Heart left ventricle (tissue), 16 donors: ENCODE measurements around the gene CARMIL3. TPM values are rescaled to one million over a fixed set of nuclear protein-coding genes. Genes with fewer than 3 reads are reported as not detected.
A peak's percentile ranks its signal among the peaks of the same experiment; 100 is the strongest.

Source experiments
- ATAC-seq, 4 donors: fragments of 200-7000 bp; cut with Tn5 transposase; one replicate each; pipeline ENCODE4 v1.9.1; 2020 to 2022; ENCODE audit warnings: moderate library complexity in 4 of 4, mild to moderate bottlenecking in 3 of 4, moderate number of reproducible peaks in 1 of 4
- DNase-seq, 5 donors: peaks; one replicate each; pipeline ENCODE4 v3.0.0-alpha.2; 2020
- H3K27ac ChIP-seq, 12 donors: fragments of 200-600 bp; sonication (generic) in 4 of 12; one replicate each; pipeline versions ENCODE4 v1.5.0 to v1.8.0; 2016 to 2022; ENCODE audit warnings: mild to moderate bottlenecking in 2 of 12
- H3K27me3 ChIP-seq, 9 donors: fragments of 200-600 bp; sonication (generic) in 2 of 9; one replicate each; pipeline versions ENCODE4 v1.5.1 to v1.8.0; 2016 to 2022; ENCODE audit warnings: mild to moderate bottlenecking in 3 of 9
- H3K36me3 ChIP-seq, 9 donors: fragments of 200-600 bp; sonication (generic) in 2 of 9; one replicate each; pipeline versions ENCODE4 v1.5.0 to v1.8.0; 2018 to 2022; ENCODE audit warnings: mild to moderate bottlenecking in 2 of 9
- H3K4me1 ChIP-seq, 12 donors: fragments of 200-600 bp; sonication (generic) in 4 of 12; one replicate each; pipeline versions ENCODE4 v1.5.0 to v1.8.0; 2016 to 2022; ENCODE audit warnings: mild to moderate bottlenecking in 3 of 12
- H3K4me3 ChIP-seq, 12 donors: fragments of 200-600 bp; sonication (generic) in 4 of 12; one replicate each; pipeline versions ENCODE4 v1.5.0 to v1.8.0; 2017 to 2022; ENCODE audit warnings: mild to moderate bottlenecking in 9 of 12, moderate library complexity in 4 of 12
- H3K9me3 ChIP-seq, 12 donors: fragments of 200-600 bp; sonication (generic) in 4 of 12; one replicate each; pipeline versions ENCODE4 v1.5.0 to v1.8.0; 2016 to 2022; ENCODE audit warnings: mild to moderate bottlenecking in 1 of 12
- POLR2A ChIP-seq, 2 donors: fragments of 450-650 bp; IDR thresholded peaks; one replicate each; pipeline ENCODE4 v1.6.1; 2017; ENCODE audit warnings: antibody characterized with exemption in 2 of 2, mild to moderate bottlenecking in 2 of 2, moderate library complexity in 2 of 2
- WGBS, 4 donors: extraction: QIAGEN DNeasy Blood & Tissue Kit in 2 of 4; methylation state at CpG; one replicate each; pipeline versions ENCODE4 v1.1.5 to v1.1.7; 2013 to 2018; 5-methylcytosine and 5-hydroxymethylcytosine counted together
- intact Hi-C, 10 donors: fragments of 100-400 bp; cut with DNase I; formaldehyde crosslinking; loops; one replicate each; pipeline versions ENCODE4 v1.11.1 to v1.14.2; 2022
- polyA plus RNA-seq, 2 donors: library from polyadenylated mRNA; stranded (reverse); fragments of 200-250 nt; gene quantifications; one replicate each; pipeline ENCODE4 v1.2.3, GENCODE V29; 2013
- total RNA-seq, 9 donors: library from RNA; depleted of rRNA in 2 of 9; stranded (reverse); fragments of >200 nt in 2 of 9; fragmentation: NEBNext Ultra II Directional in 3 of 9; extraction: Animal tissue kit (Norgen Biotek cat#: 25700) in 3 of 9; gene quantifications; one replicate each; pipeline versions ENCODE4 v1.1.0 to v1.2.4, GENCODE V29; 2016 to 2023
- TF ChIP-seq, protein P1 (sequence below), 12 donors: fragments of 200-600 bp; sonication (generic) in 4 of 12; IDR thresholded peaks; one replicate each; pipeline versions ENCODE4 v1.5.0 to v1.8.0; 2018 to 2022; ENCODE audit warnings: antibody characterized with exemption in 12 of 12, mild to moderate bottlenecking in 5 of 12
- donor health status: ischemic (EF 13 %, LVEDD 7.1; RV severe dilation, severe dysfunction).
- donor health status: healthy with polysubstance abuse.
- donor health status: DM: no; HTN: yes; CAD: no.
- donor health status: DM: no; HTN: no; CAD: no.
- donor health status: ischemic (EF 25% LVEDD 6.9; RV normal size, moderate dysfunction).
- donor health status: ischemic (EF 25% LVEDD 5.7; RV mildly dilated, moderate dysfunction).
- donor health status: healthy.
- donor health status: DM: yes; HTN: yes; CAD: no.
- donor health status: ischemic (EF 35%, LVEDD 5.7; RV mildly dilated, moderate dysfunction).
- donor health status: nonischemic (EF 11% LVEDD 7.7; RV severe dilation, severe dysfunction).
- donor health status: DM: yes; HTN: yes; CAD: no.
- donor health status: PGD.
- donor health status: ischemic (EF 29% LVEDD 5.4; RV normal size, mild dysfunction).
- donor health status: nonischemic (EF 23%, LVEDD 6.1; RV moderate dilation, normal function).

CARMIL3 gene
- total and polyA plus RNA-seq, 11 donors, result 0.05 to 0.38 (median 0.15) TPM; not detected in 3

DNA sequence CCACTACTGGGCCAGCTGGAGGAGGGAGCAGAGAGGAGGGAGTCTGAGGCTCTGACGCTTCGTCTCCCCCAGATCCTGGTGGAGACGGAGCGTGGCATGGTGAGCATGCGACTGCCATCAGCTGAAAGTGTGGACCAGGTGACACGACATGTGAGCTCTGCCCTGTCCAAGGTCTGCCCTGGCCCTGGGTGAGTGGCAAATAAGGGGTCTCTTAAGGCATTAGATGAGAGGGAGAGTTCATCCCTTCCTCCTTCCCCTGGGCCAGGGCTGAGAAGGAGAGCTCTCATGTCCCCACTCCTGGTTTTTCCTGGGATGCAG, 2.5 kb downstream of the CARMIL3 start:
- TF ChIP-seq, protein P1, sequence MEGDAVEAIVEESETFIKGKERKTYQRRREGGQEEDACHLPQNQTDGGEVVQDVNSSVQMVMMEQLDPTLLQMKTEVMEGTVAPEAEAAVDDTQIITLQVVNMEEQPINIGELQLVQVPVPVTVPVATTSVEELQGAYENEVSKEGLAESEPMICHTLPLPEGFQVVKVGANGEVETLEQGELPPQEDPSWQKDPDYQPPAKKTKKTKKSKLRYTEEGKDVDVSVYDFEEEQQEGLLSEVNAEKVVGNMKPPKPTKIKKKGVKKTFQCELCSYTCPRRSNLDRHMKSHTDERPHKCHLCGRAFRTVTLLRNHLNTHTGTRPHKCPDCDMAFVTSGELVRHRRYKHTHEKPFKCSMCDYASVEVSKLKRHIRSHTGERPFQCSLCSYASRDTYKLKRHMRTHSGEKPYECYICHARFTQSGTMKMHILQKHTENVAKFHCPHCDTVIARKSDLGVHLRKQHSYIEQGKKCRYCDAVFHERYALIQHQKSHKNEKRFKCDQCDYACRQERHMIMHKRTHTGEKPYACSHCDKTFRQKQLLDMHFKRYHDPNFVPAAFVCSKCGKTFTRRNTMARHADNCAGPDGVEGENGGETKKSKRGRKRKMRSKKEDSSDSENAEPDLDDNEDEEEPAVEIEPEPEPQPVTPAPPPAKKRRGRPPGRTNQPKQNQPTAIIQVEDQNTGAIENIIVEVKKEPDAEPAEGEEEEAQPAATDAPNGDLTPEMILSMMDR (IDR thresholded peaks at IDR 0.05), result no peak
- TF ChIP-seq POLR2A (IDR thresholded peaks at IDR 0.05), result no peak
- Histone ChIP-seq H3K27ac (no peak overlapping the region), H3K9me3 (no peaks in the 10 kb centered on the region), H3K27me3 (peaks cover 0 to 6% (median 0%) of the 10 kb centered on the region in 9 donors), H3K36me3 (no peaks in the 10 kb centered on the region), H3K4me3 (no peak overlapping the region), H3K4me1 (peaks cover 0 to 18% (median 9%) of the 10 kb centered on the region in 12 donors)
- DNase-seq, result peak in 1 of 5 donors; percentile 4
- intact Hi-C loops, result no loop called here
- whole genome bisulfite sequencing, 4 donors, result 84 to 93% (median 87%) methylated on average over 4 to 6 of the region's 6 CpGs
- no peak for ATAC-seq

DNA sequence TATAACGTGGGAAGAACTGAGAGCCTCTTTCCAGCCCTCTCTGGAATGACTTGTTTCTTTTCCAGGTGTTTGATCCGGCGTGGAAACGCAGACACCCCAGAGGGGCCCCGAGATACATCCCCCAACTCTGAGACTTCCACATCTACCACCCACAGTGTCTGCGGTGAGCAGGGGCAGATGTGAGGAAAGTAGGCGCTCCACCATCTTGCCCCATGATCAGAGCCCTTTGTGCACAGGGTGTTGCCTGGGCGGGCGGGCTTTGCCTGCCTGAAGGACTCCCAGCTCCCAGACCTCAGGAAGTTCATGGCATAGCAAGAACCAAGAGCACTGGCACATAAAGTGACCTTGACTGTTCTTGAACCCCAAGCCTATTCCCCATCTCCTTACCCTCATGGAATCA, 2.8 kb downstream of the CARMIL3 start:
- Histone ChIP-seq H3K9me3 (no peaks in the 10 kb centered on the region), H3K36me3 (no peaks in the 10 kb centered on the region), H3K4me1 (peaks cover 0 to 18% (median 9%) of the 10 kb centered on the region in 12 donors), H3K4me3 (no peak overlapping the region), H3K27me3 (peaks cover 0 to 6% (median 0%) of the 10 kb centered on the region in 9 donors), H3K27ac (no peak overlapping the region)
- 91 to 93% (median 92%) methylated on average over 9 of the region's 9 CpGs for WGBS, 4 donors
- ATAC-seq (no peak), DNase-seq (peak in 1 of 5 donors; percentile 8)
- TF ChIP-seq, protein P1 (IDR thresholded peaks at IDR 0.05), result no peak
- intact Hi-C loops, result loop anchor here in 8 of 10 donors (5.0 kb wide), 4 partner anchors 38 to 243 kb away; partner anchors contain the start of genes PCK2 (in 5 of the 8), DHRS1 (in 1 of the 8), IRF9 (in 1 of the 8) and NOP9 (in 1 of the 8)

DNA sequence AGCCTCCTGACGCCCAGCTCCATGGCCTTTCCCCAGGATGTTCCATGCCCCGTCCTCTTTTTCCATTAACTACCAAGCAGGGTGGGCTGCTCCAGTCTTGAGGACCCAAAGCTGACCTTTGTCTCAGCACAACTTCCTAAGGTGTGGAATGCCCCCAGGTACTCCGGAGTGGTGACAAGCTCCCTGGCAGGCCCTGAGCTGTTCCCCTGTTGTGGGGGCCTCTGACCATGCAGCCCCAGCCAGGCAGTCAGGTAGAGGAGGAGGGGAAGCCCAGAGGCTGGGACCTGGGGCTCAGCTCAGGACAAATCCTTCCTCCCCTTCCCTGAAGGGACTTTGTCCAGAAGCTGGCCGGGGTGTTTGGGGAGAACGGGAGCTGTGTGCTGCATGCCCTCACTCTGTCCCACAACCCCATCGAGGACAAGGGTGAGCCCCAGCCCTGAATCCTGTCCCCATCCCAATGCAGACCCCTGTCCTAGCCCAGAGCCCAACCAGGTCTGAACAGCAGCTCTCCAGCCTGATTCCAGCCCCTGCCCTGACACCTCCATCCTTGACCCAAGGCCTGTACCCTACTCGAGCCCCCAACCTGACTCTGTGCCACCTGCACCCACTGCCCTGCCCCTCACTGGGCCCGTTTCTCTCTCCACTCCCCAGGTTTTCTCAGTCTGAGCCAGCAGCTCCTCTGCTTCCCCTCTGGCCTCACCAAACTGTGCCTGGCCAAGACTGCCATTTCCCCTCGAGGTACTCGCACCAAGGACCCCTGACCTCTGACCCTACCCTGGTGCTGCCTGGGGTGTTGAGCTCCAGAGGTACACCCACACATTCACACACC, 4.4 kb downstream of the CARMIL3 start:
- Histone ChIP-seq H3K27ac (no peak overlapping the region), H3K27me3 (peaks cover 0 to 6% (median 0%) of the 10 kb centered on the region in 9 donors), H3K9me3 (no peaks in the 10 kb centered on the region), H3K4me1 (peaks cover 0 to 16% (median 9%) of the 10 kb centered on the region in 12 donors), H3K36me3 (no peaks in the 10 kb centered on the region), H3K4me3 (no peak overlapping the region)
- 82 to 86% (median 85%) methylated on average over 10 of the region's 10 CpGs for WGBS, 4 donors
- no peak for ATAC-seq
- TF ChIP-seq, protein P1 (IDR thresholded peaks at IDR 0.05), result no peak
- TF ChIP-seq POLR2A (IDR thresholded peaks at IDR 0.05), result no peak
- DNase-seq, result peak in 1 of 5 donors; percentile 11
- intact Hi-C loops, result loop anchor here in 9 of 10 donors (2.0 to 5.0 kb wide), 5 partner anchors 35 to 241 kb away; partner anchors contain the start of genes PCK2 (in 5 of the 9), DHRS1 (in 1 of the 9), IRF9 (in 1 of the 9) and NOP9 (in 1 of the 9)

DNA sequence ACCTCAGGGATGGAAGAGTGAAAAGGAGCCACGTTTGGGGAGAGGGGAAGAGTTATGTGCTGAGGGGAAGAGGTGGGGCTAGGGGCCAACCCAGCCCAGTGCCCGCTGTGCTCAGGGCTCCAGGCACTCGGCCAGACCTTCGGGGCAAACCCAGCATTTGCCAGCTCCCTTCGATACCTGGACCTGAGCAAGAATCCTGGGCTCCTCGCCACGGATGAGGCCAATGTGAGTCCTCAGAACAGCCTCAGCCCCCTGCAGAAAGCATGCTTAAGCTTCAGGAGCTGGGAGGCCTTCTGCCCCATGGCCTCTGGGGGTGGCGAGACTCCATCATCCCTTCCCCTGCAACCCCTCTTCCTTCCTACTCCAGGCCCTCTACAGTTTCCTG, 5.0 kb downstream of the CARMIL3 start:
- DNase-seq, result peak in 1 of 5 donors; percentile 9

More for the DNA sequence above, 5.0 kb downstream of the CARMIL3 start:
- peaks cover 0 to 11% (median 9%) of the 10 kb centered on the region in 12 donors for H3K4me1 ChIP-seq
- WGBS, 4 donors, result 60 to 71% (median 69%) methylated on average over 8 of the region's 8 CpGs
- intact Hi-C loops, result loop anchor here in 9 of 10 donors (2.0 to 5.0 kb wide), 5 partner anchors 34 to 241 kb away; partner anchors contain the start of genes PCK2 (in 5 of the 9), DHRS1 (in 1 of the 9), IRF9 (in 1 of the 9) and NOP9 (in 1 of the 9)
- no peak overlapping the region for H3K27ac ChIP-seq
- no peaks in the 10 kb centered on the region for H3K36me3 ChIP-seq
- no peak overlapping the region for H3K4me3 ChIP-seq
- TF ChIP-seq, protein P1 (IDR thresholded peaks at IDR 0.05), result no peak
- no peak for TF ChIP-seq POLR2A (IDR thresholded peaks at IDR 0.05)
- no peak for ATAC-seq
- peaks cover 0 to 6% (median 0%) of the 10 kb centered on the region in 9 donors for H3K27me3 ChIP-seq
- no peaks in the 10 kb centered on the region for H3K9me3 ChIP-seq
